ENCODE measurements around the gene OGN. TPM values are rescaled to one million over a fixed set of nuclear protein-coding genes. Genes with fewer than 3 reads are reported as not detected.

The OGN gene
- total RNA-seq, 4 donors from 2014 or later, result 0.97 to 2.4 (median 1.6) TPM

GRCh38 chr9:92381775-92382174, 22.6 kb downstream of the OGN start:
- H3K27ac ChIP-seq, result no peak overlapping the region
- H3K9me3 ChIP-seq, result no peaks in the 10 kb centered on the region
- WGBS, result 90% methylated on average over 2 of the region's 2 CpGs
- TF ChIP-seq EP300 (IDR thresholded peaks at IDR 0.05) (no peak), CTCF (IDR thresholded peaks at IDR 0.05) (no peak), POLR2A (IDR thresholded peaks at IDR 0.05) (no peak), POLR2AphosphoS5 (IDR thresholded peaks at IDR 0.05) (no peak)
- no peak overlapping the region for H3K4me3 ChIP-seq
- H3K36me3 ChIP-seq, result no peaks in the 10 kb centered on the region
- H3K27me3 ChIP-seq, result no peaks in the 10 kb centered on the region
- DNase-seq (ENCODE audit: low spot score in 2 of 2), result no peak
- peaks cover 9% of the 10 kb centered on the region for H3K4me1 ChIP-seq

GRCh38 chr9:92380603-92381002, 23.8 kb downstream of the OGN start:
- Histone ChIP-seq H3K27me3 (no peaks in the 10 kb centered on the region), H3K9me3 (no peaks in the 10 kb centered on the region), H3K27ac (no peak overlapping the region), H3K36me3 (no peaks in the 10 kb centered on the region), H3K4me1 (peaks cover 3% of the 10 kb centered on the region), H3K4me3 (no peak overlapping the region)
- 94% methylated on average over 2 of the region's 2 CpGs for WGBS
- TF ChIP-seq POLR2AphosphoS5 (IDR thresholded peaks at IDR 0.05) (no peak), EP300 (IDR thresholded peaks at IDR 0.05) (no peak), POLR2A (IDR thresholded peaks at IDR 0.05) (no peak), CTCF (IDR thresholded peaks at IDR 0.05) (no peak)
- no peak for DNase-seq (ENCODE audit: low spot score in 2 of 2)

GRCh38 chr9:92378865-92379560, 25.4 kb downstream of the OGN start:
- 77% methylated on average over 7 of the region's 7 CpGs for WGBS
- no peak for TF ChIP-seq CTCF (IDR thresholded peaks at IDR 0.05)
- no peak for TF ChIP-seq POLR2A (IDR thresholded peaks at IDR 0.05)
- TF ChIP-seq POLR2AphosphoS5 (IDR thresholded peaks at IDR 0.05), result no peak
- no peak for TF ChIP-seq EP300 (IDR thresholded peaks at IDR 0.05)
- Histone ChIP-seq H3K4me3 (no peak overlapping the region), H3K4me1 (no peaks in the 10 kb centered on the region), H3K27me3 (no peaks in the 10 kb centered on the region), H3K9me3 (no peaks in the 10 kb centered on the region), H3K27ac (no peak overlapping the region), H3K36me3 (no peaks in the 10 kb centered on the region)
- no peak for DNase-seq (ENCODE audit: low spot score in 2 of 2)

- 79% methylated on average over 2 of the region's 2 CpGs for WGBS
- Histone ChIP-seq H3K4me1 (no peaks in the 10 kb centered on the region), H3K4me3 (no peak overlapping the region), H3K27ac (no peak overlapping the region), H3K36me3 (no peaks in the 10 kb centered on the region), H3K9me3 (no peaks in the 10 kb centered on the region), H3K27me3 (no peaks in the 10 kb centered on the region)
- no peak for TF ChIP-seq POLR2A (IDR thresholded peaks at IDR 0.05)
- no peak for TF ChIP-seq EP300 (IDR thresholded peaks at IDR 0.05)
- no peak for TF ChIP-seq CTCF (IDR thresholded peaks at IDR 0.05)
- no peak for TF ChIP-seq POLR2AphosphoS5 (IDR thresholded peaks at IDR 0.05)
- DNase-seq (ENCODE audit: low spot score in 2 of 2), result no peak
These were observed 26.5 kb downstream of the OGN start for GRCh38 chr9:92377876-92378275.

- no peak for DNase-seq (ENCODE audit: low spot score in 2 of 2)
- no peak for TF ChIP-seq CTCF (IDR thresholded peaks at IDR 0.05)
- no peak for TF ChIP-seq POLR2A (IDR thresholded peaks at IDR 0.05)
- no peak for TF ChIP-seq EP300 (IDR thresholded peaks at IDR 0.05)
- no peak for TF ChIP-seq POLR2AphosphoS5 (IDR thresholded peaks at IDR 0.05)
- Histone ChIP-seq H3K36me3 (no peaks in the 10 kb centered on the region), H3K27ac (no peak overlapping the region), H3K27me3 (no peaks in the 10 kb centered on the region), H3K4me1 (no peaks in the 10 kb centered on the region), H3K9me3 (no peaks in the 10 kb centered on the region), H3K4me3 (no peak overlapping the region)
- 94% methylated on average over 2 of the region's 2 CpGs for WGBS
These were observed 31.2 kb downstream of the OGN start for GRCh38 chr9:92373167-92373566.
